HUES6 (cell line): ENCODE results near the gene EPHX1.
"Not testable (repeated sequence)": the region's sequence is repeated elsewhere in the genome, so short reads cannot be mapped to it uniquely, and the experiment has no call there.

ENCODE experiments used
- H3K27ac ChIP-seq: 2 replicates; pipeline ENCODE4 v1.7.0; 2013; ENCODE audit warnings: low read depth, mild to moderate bottlenecking, low read length, inconsistent platforms
- H3K27me3 ChIP-seq: 2 replicates; pipeline ENCODE4 v1.6.1; 2013; ENCODE audit warnings: low read length; ENCODE audit not compliant: control insufficient read depth, insufficient read depth
- H3K36me3 ChIP-seq: 2 replicates; pipeline ENCODE4 v1.6.1; 2013; ENCODE audit warnings: low read length; ENCODE audit not compliant: control insufficient read depth, insufficient read depth
- H3K4me1 ChIP-seq: 2 replicates; pipeline ENCODE4 v1.6.1; 2013; ENCODE audit warnings: low read length; ENCODE audit not compliant: control insufficient read depth, insufficient read depth
- H3K4me3 ChIP-seq: 2 replicates; pipeline ENCODE4 v1.5.1; 2013; ENCODE audit warnings: low read depth, low read length
- H3K9ac ChIP-seq: one replicate; pipeline ENCODE4 v1.6.1; 2013; ENCODE audit warnings: mild to moderate bottlenecking, low read length
- H3K9me3 ChIP-seq: 2 replicates; pipeline ENCODE4 v1.6.1; 2013; ENCODE audit warnings: low read depth, low read length; ENCODE audit not compliant: control insufficient read depth, insufficient read depth

EPHX1 gene

GRCh38 chr1:225830841-225831240 is 20.9 kb downstream of the EPHX1 start:
- Histone ChIP-seq H3K9ac (no peak overlapping the region), H3K27me3 (no peaks in the 10 kb centered on the region), H3K9me3 (no peaks in the 10 kb centered on the region), H3K4me3 (no peak overlapping the region), H3K4me1 (peaks cover 12% of the 10 kb centered on the region), H3K27ac (no peak overlapping the region), H3K36me3 (peaks cover 53% of the 10 kb centered on the region)

- no peak overlapping the region for H3K27ac ChIP-seq
- no peaks in the 10 kb centered on the region for H3K9me3 ChIP-seq
- H3K9ac ChIP-seq, result no peak overlapping the region
- H3K4me1 ChIP-seq, result no peaks in the 10 kb centered on the region
- H3K27me3 ChIP-seq, result no peaks in the 10 kb centered on the region
- peaks cover 66% of the 10 kb centered on the region for H3K36me3 ChIP-seq
- H3K4me3 ChIP-seq, result no peak overlapping the region
Measured at GRCh38 chr1:225834417-225835329, 24.7 kb downstream of the EPHX1 start.

GRCh38 chr1:225835856-225836255 is 25.9 kb downstream of the EPHX1 start:
- Histone ChIP-seq H3K36me3 (peaks cover 69% of the 10 kb centered on the region), H3K27me3 (no peaks in the 10 kb centered on the region), H3K9me3 (no peaks in the 10 kb centered on the region), H3K4me1 (no peaks in the 10 kb centered on the region), H3K4me3 (no peak overlapping the region), H3K27ac (no peak overlapping the region), H3K9ac (no peak overlapping the region)

DNA sequence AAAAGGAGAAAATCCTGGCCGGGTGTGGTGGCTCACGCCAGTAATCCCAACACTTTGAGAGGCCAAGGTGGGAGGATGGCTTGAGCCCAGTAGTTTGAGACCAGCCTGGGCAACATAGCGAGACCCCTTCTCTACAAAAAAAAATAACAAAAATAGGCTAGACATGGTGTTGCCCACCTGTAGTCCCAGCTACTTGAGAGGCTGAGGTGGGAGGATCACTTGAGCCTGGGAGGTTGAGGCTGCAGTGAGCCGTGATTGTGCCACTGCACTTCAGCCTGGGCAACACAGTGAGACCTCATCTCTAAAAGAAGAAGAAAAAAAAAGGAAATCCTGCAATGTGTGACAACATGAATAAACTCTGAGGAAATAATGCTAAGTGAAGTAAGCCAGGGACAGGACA is 26.4 kb downstream of the EPHX1 start:
- H3K4me1 ChIP-seq, H3K27me3 ChIP-seq, H3K9ac ChIP-seq, H3K4me3 ChIP-seq, H3K9me3 ChIP-seq, H3K27ac ChIP-seq: not testable (repeated sequence)
- peaks cover 68% of the 10 kb centered on the region for H3K36me3 ChIP-seq

GRCh38 chr1:225838793-225839192 is 28.9 kb downstream of the EPHX1 start:
- no peaks in the 10 kb centered on the region for H3K4me1 ChIP-seq
- H3K27me3 ChIP-seq, result no peaks in the 10 kb centered on the region
- H3K4me3 ChIP-seq, result no peak overlapping the region
- H3K36me3 ChIP-seq, result peaks cover 68% of the 10 kb centered on the region
- H3K9me3 ChIP-seq, result no peaks in the 10 kb centered on the region
- no peak overlapping the region for H3K27ac ChIP-seq
- H3K9ac ChIP-seq, result no peak overlapping the region

- no peaks in the 10 kb centered on the region for H3K9me3 ChIP-seq
- no peak overlapping the region for H3K4me3 ChIP-seq
- H3K36me3 ChIP-seq, result peaks cover 73% of the 10 kb centered on the region
- H3K27ac ChIP-seq, result no peak overlapping the region
- H3K9ac ChIP-seq, result no peak overlapping the region
- H3K27me3 ChIP-seq, result no peaks in the 10 kb centered on the region
- H3K4me1 ChIP-seq, result no peaks in the 10 kb centered on the region
Measured at GRCh38 chr1:225840223-225840610, 30.3 kb downstream of the EPHX1 start.

GRCh38 chr1:225840713-225841112 is 30.8 kb downstream of the EPHX1 start:
- Histone ChIP-seq H3K36me3 (peaks cover 71% of the 10 kb centered on the region), H3K4me3 (no peak overlapping the region)

GRCh38 chr1:225842074-225842473 is 32.1 kb downstream of the EPHX1 start:
- peaks cover 8% of the 10 kb centered on the region for H3K4me1 ChIP-seq
- H3K9me3 ChIP-seq, result no peaks in the 10 kb centered on the region
- H3K4me3 ChIP-seq, result no peak overlapping the region
- H3K9ac ChIP-seq, result no peak overlapping the region
- peaks cover 72% of the 10 kb centered on the region for H3K36me3 ChIP-seq
- no peak overlapping the region for H3K27ac ChIP-seq
- no peaks in the 10 kb centered on the region for H3K27me3 ChIP-seq

More at GRCh38 chr1:225840713-225841112, 30.8 kb downstream of the EPHX1 start:
- no peaks in the 10 kb centered on the region for H3K27me3 ChIP-seq
- H3K4me1 ChIP-seq, result peaks cover 4% of the 10 kb centered on the region
- no peak overlapping the region for H3K9ac ChIP-seq
- no peak overlapping the region for H3K27ac ChIP-seq
- no peaks in the 10 kb centered on the region for H3K9me3 ChIP-seq

GRCh38 chr1:225842788-225843425 is 33.0 kb downstream of the EPHX1 start:
- Histone ChIP-seq H3K27ac (no peak overlapping the region), H3K9ac (no peak overlapping the region), H3K4me3 (no peak overlapping the region), H3K9me3 (no peaks in the 10 kb centered on the region), H3K4me1 (peaks cover 8% of the 10 kb centered on the region), H3K36me3 (peaks cover 80% of the 10 kb centered on the region), H3K27me3 (no peaks in the 10 kb centered on the region)

- Histone ChIP-seq H3K36me3 (peaks cover 84% of the 10 kb centered on the region), H3K27ac (no peak overlapping the region), H3K9ac (no peak overlapping the region), H3K9me3 (no peaks in the 10 kb centered on the region), H3K27me3 (no peaks in the 10 kb centered on the region), H3K4me1 (peaks cover 8% of the 10 kb centered on the region), H3K4me3 (no peak overlapping the region)
Measured at GRCh38 chr1:225843426-225843795, 33.5 kb downstream of the EPHX1 start.
